ENCODE results near the gene RAB25. TPM values are rescaled to one million over a fixed set of nuclear protein-coding genes. Genes with fewer than 3 reads are reported as not detected.

RAB25 gene
- total and polyA plus RNA-seq, 4 donors: 62.7 to 156 (median 87.2) TPM

DNA sequence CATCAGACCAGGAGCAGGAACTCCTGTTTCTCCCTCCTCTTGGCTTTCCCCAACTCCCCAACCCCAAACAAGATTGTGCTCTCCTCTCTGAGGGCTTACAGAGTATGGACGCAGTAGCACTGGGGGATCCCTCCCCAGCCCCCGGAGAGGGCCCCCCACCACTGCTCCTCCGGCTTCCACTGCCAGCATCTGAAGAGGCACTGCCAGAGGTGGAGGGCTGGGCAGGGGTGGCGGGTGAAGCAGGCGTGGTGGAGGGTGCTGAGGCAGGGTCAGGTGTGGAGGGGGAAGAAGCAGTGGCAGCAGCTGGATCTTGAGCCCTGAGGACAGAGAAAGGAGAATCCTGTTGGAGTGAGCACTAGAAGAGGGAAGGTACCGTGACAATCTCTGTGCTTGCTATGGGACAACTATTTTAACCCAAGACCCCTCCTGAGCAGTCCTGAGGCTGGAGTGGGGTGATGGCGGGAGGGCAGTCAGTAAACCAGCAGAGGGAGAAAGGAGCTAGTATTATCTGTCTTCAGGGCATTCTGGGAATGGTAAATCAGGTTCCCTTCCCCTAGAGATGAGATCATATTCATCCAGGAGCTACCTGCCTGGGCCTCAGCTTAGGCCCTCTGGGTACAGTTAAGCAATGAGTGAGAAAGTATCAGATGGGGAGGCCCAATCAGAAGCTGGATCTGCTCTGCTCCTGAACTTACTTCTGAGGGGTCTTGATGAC, 9.8 kb upstream of the RAB25 start:
- Histone ChIP-seq H3K4me1 (ENCODE audit: control insufficient read depth in 5 of 5, insufficient read depth in 5 of 5, low read length in 5 of 5) (peaks cover 4 to 8% (median 7%) of the 10 kb centered on the region in 5 donors), H3K9ac (ENCODE audit: insufficient read depth in 1 of 2, low read length in 2 of 2) (no peak overlapping the region), H3K36me3 (ENCODE audit: control insufficient read depth in 4 of 4, insufficient read depth in 4 of 4, low read length in 4 of 4) (peaks cover 3 to 18% (median 7%) of the 10 kb centered on the region in 4 donors), H3K27ac (ENCODE audit: low read depth in 1 of 2, low read length in 1 of 2) (no peak overlapping the region), H3K4me3 (no peak overlapping the region), H3K9me3 (ENCODE audit: control insufficient read depth in 4 of 4, insufficient read depth in 3 of 4, low read length in 3 of 4) (no peaks in the 10 kb centered on the region), H3K27me3 (ENCODE audit: control insufficient read depth in 3 of 3, insufficient read depth in 3 of 3, low read length in 2 of 3) (no peaks in the 10 kb centered on the region)
- 93 to 94% methylated on average over 5 to 7 of the region's 7 CpGs for WGBS, 2 donors
- TF ChIP-seq CTCF (IDR thresholded peaks at IDR 0.05; ENCODE audit: control extremely low read depth, extremely low read depth): no peak
- DNase-seq: no peak
- ATAC-seq (ENCODE audit: insufficient read depth, low FRiP score): no peak

DNA sequence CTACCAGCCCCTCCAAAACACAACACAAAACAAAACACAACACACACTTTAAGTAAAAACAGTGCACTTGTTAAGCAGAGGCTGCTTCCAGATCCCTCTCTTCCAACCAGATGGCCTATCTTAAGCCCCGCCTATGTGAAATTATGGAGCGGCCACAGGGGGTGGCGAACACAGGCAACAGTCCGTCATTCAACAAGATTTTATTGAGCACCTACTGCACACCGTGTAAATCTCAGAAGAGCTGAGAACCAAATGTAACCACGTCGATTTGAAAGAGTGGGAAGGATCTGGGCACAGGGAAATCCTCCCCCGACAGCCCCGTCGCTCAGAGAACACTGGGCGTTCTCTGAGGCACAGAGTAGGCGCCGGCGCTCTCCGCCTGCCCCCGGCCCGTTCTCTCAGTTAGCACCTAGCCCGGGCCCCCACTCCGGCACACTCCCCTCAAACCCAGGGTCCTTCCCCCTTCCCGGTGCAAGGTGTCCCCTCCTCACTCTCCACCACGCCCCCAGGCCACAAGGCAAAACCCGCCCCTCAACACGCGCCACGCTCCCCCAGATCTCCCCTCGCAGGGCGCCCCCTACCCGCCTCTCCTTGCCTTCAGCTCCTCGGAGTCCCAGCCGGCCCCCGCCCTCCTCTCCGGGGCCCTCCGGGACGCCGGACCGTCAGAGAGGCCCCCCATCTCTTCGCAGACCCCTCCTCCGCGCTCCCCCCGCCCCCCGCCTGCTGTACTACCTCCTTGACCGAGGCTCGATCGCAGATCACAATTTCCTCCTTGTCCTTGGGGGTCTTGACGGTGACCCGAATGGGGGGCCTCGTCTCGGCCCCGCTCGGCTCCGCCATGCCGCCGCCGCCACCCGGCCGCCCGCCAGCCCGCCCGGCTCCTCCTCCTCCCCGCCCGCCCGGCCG, 7.8 kb upstream of the RAB25 start:
- no peaks in the 10 kb centered on the region for H3K27me3 ChIP-seq (ENCODE audit: control insufficient read depth in 3 of 3, insufficient read depth in 3 of 3, low read length in 2 of 3)
- H3K9me3 ChIP-seq (ENCODE audit: control insufficient read depth in 4 of 4, insufficient read depth in 3 of 4, low read length in 3 of 4): no peaks in the 10 kb centered on the region
- TF ChIP-seq CTCF (IDR thresholded peaks at IDR 0.05; ENCODE audit: control extremely low read depth, extremely low read depth): no peak
- 1% methylated on average over 40 to 59 of the region's 63 CpGs for WGBS, 2 donors
- DNase-seq: peak; percentile 74 to 82 (median 77)
- ATAC-seq (ENCODE audit: insufficient read depth, low FRiP score): no peak
- H3K9ac ChIP-seq (ENCODE audit: insufficient read depth in 1 of 2, low read length in 2 of 2): peak overlapping the region in 1 of 2 donors; percentile 71
- peaks cover 3 to 16% (median 7%) of the 10 kb centered on the region in 4 donors for H3K36me3 ChIP-seq (ENCODE audit: control insufficient read depth in 4 of 4, insufficient read depth in 4 of 4, low read length in 4 of 4)
- H3K27ac ChIP-seq (ENCODE audit: low read depth in 1 of 2, low read length in 1 of 2): peak overlapping the region; percentile 62 to 64
- H3K4me1 ChIP-seq (ENCODE audit: control insufficient read depth in 5 of 5, insufficient read depth in 5 of 5, low read length in 5 of 5): peaks cover 4 to 8% (median 7%) of the 10 kb centered on the region in 5 donors
- H3K4me3 ChIP-seq: peak overlapping the region; percentile 86

- Histone ChIP-seq H3K4me1 (ENCODE audit: control insufficient read depth in 5 of 5, insufficient read depth in 5 of 5, low read length in 5 of 5) (peaks cover 4 to 8% (median 6%) of the 10 kb centered on the region in 5 donors), H3K9ac (ENCODE audit: insufficient read depth in 1 of 2, low read length in 2 of 2) (peak within 1 kb of the TSS; percentile 76 to 84), H3K27ac (ENCODE audit: low read depth in 1 of 2, low read length in 1 of 2) (peak within 1 kb of the TSS; percentile 83 to 89), H3K9me3 (ENCODE audit: control insufficient read depth in 4 of 4, insufficient read depth in 3 of 4, low read length in 3 of 4) (no peaks in the 10 kb centered on the region), H3K27me3 (ENCODE audit: control insufficient read depth in 3 of 3, insufficient read depth in 3 of 3, low read length in 2 of 3) (no peaks in the 10 kb centered on the region), H3K4me3 (peak within 1 kb of the TSS; percentile 86), H3K36me3 (ENCODE audit: control insufficient read depth in 4 of 4, insufficient read depth in 4 of 4, low read length in 4 of 4) (peaks cover 2 to 12% (median 5%) of the 10 kb centered on the region in 4 donors)
- ATAC-seq (ENCODE audit: insufficient read depth, low FRiP score) (peak; percentile 86), DNase-seq (peak; percentile 92 to 96 (median 95))
- no peak for TF ChIP-seq CTCF (IDR thresholded peaks at IDR 0.05; ENCODE audit: control extremely low read depth, extremely low read depth)
- WGBS, 2 donors: 0% methylated on average over 26 to 44 of the region's 49 CpGs
Observed at GRCh38 chr1:156053768-156054499, 7.0 kb upstream of the RAB25 start, which contains the start of gene UBQLN4. UBQLN4 (minus strand) TSS chr1:156053798; CDS start chr1:156053701, 97 bp downstream.
